AG10803 (cell line): Measurements from ENCODE around the gene NIT1.

ENCODE experiments used
- DNase-seq: peaks from one replicate; pipeline ENCODE4 v3.0.0; 2010; ENCODE audit warnings: low read depth
- H3K4me3 ChIP-seq: 2 replicates; pipeline ENCODE4 v1.5.1; 2011; ENCODE audit warnings: mild to moderate bottlenecking, low read length, control low read depth
- CTCF ChIP-seq: conservative IDR thresholded peaks from 2 replicates; pipeline ENCODE4 v1.5.1; 2011; ENCODE audit warnings: mild to moderate bottlenecking, low read length, control low read depth, inconsistent platforms

NIT1 gene

GRCh38 chr1:161080441-161081405 is 37.2 kb upstream of the NIT1 start:
- H3K4me3 ChIP-seq: no peak overlapping the region
- no peak for TF ChIP-seq CTCF
- peak; percentile 57 for DNase-seq

DNA sequence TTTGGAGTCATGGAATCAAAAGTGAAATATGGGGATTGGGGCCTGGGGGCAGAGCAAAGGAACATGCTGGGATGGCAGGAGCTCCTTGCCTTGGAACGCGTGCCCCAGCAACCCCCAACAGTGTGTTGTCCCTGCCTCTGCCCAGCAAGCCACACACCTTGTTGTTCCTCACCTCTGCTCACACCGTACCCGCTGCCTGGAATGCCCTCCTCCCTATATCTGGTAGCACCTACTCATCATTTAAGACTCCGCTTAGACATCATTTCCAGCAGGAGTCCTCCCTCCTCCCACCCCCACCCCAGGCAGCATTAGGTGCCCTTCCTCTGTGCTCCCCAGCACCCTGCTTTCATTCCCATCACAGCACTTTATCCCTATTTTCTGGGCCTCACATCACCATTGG is 36.4 kb upstream of the NIT1 start:
- no peak for TF ChIP-seq CTCF

GRCh38 chr1:161082483-161082882 is 35.4 kb upstream of the NIT1 start:
- H3K4me3 ChIP-seq: no peak overlapping the region
- no peak for DNase-seq
- no peak for TF ChIP-seq CTCF

More for the DNA sequence above, 36.4 kb upstream of the NIT1 start:
- no peak for DNase-seq
- no peak overlapping the region for H3K4me3 ChIP-seq

DNA sequence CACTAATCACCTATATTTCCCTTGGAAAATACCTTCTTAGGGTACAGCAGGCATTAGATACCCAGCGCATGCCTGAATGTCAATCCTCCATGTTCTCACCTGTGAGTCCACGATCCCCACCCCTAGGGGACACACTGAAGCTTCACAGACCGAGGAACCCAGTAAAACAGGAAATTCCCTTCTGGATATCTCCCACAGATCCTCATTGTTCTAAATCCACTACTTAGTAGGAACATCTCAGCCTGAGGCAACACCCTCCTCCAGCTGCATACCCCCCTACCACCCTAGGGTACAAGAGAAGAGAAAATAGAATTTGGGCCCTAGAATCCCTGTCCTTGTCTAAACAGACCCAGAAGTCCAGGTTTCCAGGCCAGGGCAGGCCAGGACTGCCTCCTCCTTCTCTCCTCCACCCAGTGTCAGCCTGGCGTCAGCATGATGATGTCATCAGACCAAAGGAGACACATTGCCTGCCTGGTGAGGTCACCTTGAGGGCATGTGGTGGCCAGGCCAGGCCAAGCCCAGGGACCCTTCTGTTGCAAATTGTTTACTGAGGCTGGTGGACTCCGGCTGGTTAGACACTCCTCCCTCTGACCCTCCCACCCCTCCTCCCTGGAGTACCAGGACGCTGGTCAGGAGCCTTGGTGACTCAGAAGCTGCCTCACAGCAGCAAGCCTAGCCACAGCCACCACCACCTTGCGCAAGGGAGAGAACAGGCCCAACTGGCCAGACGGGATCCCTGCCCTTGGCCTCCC is 34.7 kb upstream of the NIT1 start:
- TF ChIP-seq CTCF: no peak
- no peak overlapping the region for H3K4me3 ChIP-seq
- peak; percentile 95 for DNase-seq

DNA sequence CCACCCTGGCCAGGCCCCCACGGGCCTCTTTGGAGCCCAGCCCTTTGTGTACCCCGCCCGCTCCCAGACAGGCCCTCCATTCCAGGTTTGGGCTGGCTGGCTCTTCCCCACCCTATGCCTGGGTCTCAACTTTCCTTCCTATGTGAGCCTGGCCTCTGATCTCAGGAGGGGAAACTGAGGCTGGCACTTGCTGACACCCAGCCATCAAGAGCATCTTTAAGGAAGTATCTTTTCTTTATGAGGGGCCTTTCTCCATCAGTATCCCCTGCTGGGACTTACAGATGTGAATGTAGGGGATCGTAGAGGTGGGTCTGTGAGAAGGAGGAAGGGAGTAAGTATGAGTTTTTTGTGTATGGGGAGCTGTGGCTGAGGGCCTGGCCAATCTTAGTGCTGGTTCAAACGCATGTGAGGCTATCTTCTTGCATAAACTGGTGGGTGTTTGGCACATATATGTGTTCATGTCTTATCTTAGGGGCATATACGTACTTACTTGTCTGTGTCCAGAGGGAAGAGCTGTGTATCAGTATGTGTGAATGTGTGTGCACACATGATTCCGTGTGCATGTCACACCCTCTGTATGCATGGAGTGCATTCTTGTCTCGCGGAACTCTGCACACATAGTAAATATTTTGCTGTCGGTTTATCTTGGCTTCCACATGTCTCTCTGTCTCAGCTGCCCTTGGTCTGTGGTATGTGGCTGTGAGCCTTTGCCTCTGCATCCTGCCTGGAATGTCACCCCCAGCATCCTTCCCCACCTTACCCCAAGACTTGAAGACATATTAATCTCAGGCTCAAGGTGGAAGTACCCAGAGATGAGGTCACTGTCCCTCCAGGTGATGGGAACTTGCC is 33.9 kb upstream of the NIT1 start:
- peak; percentile 35 for DNase-seq
- no peak overlapping the region for H3K4me3 ChIP-seq
- no peak for TF ChIP-seq CTCF

GRCh38 chr1:161084597-161084988 is 33.3 kb upstream of the NIT1 start:
- TF ChIP-seq CTCF: no peak
- no peak for DNase-seq
- no peak overlapping the region for H3K4me3 ChIP-seq
